HG02852 (cell line): ENCODE measurements around the gene SLC2A9.
"Not testable (repeated sequence)": the region's sequence is repeated elsewhere in the genome, so short reads cannot be mapped to it uniquely, and the experiment has no call there.

Experiments
- ATAC-seq: cut with Tn5 transposase; IDR thresholded peaks from one replicate; pipeline ENCODE4 v1.9.1; 2021; ENCODE audit warnings: mild to moderate bottlenecking, moderate library complexity; ENCODE audit not compliant: unreplicated experiment

SLC2A9 gene

DNA sequence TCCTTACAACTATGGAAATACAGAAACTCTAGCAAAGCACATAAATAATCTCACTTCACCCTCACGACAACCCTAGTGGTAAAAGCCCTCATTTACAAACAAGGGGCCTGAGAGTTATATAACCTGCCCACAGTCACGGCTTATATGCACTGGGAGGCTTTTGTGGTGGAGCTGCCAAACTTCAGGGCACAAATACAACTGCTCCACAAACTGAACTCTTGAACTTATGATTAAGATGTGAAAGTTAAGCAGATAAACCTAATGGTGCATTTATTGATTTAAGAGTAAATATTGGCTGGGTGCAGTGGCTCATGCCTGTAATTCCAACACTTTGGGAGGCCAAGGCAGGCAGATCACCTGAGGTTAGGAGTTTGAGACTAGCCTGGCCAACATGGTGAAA, 19.0 kb downstream of the SLC2A9 start:
- no peak for ATAC-seq

DNA sequence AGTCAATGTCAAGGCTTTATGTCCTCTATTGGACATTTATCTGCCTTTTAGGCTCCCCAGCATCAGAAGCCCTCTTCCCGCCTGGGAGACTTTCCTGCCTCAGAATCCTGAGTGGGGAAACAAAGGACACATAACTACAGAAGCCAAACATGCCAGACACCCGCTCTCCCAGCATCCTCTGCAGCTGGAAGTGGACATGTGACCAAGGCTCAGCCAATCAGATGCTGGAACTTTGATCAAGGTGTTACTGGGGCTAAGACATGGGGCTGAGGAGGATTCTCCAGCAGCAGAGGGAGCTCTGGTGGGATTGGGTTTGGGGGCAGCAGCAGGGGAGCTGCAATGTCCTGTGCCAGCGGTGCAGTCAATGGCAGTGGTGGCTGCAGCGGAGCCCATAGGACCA, 19.5 kb downstream of the SLC2A9 start:
- ATAC-seq, result no peak

DNA sequence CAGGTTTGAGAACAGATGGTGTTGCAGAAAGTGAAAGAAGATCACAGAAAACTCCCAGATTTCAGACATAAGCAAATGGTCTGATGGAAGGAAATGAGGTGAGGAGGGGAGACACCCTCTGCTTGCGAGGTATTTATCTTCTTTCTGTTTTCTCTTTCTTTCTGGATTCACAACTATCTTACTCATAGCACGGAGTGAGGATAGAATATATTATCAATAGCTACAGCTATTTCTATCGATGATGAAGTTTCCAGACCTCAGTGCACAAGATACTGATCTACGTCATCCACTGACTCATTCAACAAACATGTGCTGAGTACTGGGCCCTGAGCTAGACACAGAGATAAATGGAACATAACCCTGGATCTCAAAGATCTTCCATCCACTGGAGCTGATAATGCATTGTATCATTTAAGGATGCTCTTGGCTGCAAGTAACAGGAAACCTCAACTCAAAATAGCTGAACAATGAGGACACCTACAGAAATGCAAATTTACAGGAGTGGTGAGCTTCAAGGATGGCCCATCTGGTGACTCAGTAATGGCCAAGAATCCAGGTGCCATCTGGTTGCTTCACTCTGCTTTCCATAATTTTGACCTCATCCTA, 21.2 kb downstream of the SLC2A9 start:
- peak; percentile 56 for ATAC-seq

DNA sequence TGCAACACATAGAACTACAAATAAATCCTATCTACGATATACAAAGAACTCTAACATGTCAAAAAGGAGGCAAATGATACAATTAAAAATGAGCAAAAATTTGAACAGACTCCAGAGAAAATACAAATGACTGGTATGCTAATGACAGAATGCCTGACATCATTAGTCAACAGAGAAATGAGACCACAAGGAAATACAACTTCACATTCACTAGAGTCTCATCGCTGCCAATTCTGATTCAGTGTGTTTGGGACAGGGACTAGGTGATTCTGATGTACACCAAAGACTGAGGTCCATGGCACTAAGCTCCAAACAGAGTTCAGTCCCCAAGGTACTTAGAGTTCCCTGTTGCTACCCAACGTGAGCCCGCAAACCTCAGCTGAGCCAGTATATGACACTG, 23.4 kb downstream of the SLC2A9 start:
- no peak for ATAC-seq

DNA sequence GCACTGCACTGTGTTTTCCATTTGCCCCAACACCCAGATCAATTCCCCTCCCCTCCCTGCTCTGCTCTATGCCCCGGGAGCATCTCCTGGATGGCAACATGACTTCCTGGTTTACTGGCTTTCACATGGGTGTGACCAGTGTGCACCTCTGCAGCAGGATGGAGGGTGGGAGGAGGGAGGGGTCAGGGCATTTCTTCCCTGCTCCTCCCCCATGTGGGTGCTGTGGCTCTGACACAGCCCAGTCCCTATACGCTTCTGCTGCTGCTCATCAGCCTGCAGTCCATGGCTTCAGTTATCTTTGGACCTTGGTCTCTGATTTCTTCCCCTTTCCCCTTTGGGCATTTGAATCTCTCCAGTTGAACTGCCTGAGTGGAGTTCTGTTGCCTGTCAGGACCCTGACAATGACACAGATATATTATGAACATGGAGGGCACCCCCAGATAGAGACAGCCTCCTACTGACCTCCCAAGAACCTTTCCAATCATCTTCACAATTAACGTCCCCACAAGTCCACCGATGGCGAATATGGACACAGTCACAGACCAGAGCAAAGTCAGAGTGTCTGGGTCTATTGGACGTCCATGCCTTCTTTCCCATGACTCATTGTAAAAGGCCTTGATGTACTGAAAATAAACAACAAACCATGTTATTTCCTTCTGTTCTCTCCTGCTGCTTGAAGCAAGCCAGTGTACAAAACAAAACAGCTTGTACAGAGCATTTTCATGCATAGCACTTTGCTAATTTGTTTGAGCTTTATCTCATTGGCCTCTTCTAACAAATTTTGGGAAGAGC, 24.8 kb downstream of the SLC2A9 start:
- ATAC-seq, result no peak

DNA sequence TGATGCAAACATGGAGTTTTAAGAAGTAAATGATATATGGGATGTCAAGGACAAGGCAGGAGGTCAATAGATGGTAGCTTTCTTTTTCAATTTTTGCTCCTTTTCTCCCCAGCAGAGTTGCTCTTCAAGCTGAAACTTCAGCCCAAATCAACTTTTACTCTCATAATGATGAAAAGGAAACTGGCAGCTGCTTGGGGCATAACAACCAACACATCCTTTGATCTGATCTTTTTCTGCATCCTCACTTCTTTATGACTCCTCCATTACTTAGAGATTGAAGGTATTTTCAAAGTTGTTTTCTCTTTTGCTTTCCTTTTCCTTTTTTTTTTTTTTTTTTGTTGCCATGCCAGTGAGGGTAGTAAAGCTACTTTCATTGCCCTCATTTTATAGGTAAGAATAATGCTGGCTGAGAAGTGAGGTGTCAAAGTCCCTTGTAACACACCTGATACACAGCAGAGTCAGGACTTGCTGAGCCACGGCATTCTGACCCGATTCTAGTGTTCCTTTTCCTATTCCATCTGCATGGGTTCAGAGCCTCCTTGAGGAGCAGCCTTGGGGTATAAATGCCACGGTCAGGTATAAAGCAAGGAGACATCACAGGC, 26.9 kb downstream of the SLC2A9 start:
- no peak for ATAC-seq

DNA sequence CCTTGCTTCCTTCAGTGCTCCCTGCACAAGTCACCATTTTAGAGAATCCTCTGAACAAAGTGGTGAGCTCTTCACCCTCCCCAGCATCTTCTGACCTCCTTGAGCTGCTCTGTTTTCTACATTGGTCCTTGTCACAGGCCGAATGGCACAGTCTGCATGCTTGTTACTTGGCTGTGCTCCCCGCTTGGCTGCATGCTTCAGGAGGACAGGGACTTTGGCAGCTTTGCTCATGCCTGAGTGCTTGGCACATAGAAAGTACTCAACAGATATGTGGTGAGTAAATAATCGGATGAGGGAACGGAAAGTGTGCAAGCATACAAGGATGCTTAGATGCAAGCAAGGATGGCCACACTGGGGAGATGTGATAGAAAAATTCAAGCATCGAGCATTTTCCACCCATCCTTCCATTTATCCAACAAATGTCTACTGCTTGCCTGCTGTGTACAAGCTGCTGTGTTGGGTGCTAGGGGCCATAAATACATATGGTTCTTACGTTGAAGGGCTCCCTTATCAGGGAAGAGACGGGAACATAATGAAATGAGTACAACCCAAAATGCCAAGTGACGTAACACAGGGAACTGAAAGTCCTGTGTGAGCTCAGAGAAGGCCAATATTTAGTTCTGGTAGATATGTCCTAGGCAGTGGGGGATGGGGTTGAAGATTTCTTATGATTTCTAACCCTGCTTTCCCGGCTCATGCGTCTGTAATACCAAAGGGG, 31.2 kb downstream of the SLC2A9 start:
- ATAC-seq, result no peak

DNA sequence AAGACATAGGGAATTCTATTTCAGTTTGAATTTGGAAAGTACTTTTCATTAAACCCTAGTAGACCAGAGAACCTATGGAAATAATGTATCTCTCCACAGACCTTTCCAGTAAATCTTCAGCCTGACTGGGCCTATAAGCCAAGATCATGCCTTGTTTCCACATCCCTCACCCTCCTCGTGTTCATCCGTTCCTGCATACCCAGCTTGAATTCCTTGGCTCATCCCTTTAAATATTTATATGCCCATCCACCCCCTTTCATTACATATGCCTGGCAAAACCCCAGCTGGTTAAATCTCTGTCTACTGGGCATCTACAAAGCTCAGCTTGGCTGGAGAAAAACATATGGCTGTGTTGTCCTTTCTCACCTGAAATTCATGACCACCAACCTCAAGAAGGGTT, 32.4 kb downstream of the SLC2A9 start:
- ATAC-seq, result no peak

DNA sequence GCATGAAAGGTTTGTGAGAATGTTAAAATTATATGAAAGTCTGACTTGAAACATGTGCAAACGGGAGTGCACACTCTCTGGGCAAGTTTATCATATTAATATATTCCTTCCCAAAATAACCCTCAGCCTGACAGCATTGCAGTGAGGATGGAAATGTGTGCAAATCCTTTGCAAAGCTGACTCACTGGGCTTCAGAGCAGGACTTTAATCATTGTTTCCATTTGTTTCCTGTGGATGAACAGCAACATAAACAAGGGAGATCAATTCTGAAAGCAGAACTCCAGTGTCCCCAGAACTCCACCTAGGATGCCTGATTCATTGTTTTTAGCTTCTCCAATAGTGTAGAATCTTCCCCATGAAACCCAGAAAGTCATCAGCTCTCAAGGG, 32.9 kb downstream of the SLC2A9 start:
- peak; percentile 10 for ATAC-seq

DNA sequence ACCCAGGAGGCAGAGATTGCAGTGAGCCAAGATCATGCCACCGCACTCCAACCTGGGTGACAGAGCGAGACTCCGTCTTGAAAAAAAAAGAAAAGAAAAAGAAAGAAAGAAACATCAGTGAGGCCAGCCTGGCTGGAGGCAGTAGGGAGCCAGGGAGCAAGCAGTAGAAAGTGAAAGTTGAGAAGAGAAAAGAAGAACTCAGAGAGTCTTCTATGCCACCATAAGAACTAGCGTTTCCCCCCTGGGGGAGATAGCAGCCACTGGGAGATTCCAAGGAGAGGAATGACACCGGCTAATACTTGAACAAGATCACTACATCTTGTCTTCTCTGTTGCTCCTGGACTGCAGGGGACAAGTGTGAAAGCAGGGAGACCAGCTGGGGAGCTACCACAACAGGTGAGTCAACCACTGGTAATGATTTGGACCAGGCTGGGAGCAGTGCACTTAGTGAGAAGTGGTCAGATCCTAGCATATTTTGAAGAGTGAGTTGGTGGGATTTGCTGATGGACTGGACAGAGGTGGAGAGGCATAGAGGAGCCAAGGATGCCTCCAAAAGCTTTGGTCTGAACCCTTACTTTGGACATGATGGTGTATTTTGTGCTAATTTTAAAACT, 33.4 kb downstream of the SLC2A9 start:
- peak; percentile 66 for ATAC-seq

DNA sequence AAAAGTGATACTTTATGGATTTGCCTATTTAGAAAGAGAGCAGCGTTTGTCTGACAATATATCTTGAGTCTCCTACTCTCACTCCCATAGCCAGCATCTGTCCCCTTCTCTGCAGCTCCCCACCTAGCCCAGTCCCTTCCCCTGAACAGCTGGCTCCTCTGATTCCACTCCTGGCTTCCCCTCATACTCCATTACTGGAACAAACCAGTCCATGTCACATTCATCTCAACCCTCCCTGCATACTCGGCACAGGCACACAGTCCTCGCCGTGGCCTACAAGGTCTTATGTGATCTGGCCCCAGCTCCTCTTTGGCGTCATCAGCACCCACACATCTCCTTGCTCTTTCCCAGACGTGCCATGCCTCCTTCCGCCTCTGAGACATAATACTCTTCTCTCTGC, 36.7 kb downstream of the SLC2A9 start:
- ATAC-seq, result no peak

DNA sequence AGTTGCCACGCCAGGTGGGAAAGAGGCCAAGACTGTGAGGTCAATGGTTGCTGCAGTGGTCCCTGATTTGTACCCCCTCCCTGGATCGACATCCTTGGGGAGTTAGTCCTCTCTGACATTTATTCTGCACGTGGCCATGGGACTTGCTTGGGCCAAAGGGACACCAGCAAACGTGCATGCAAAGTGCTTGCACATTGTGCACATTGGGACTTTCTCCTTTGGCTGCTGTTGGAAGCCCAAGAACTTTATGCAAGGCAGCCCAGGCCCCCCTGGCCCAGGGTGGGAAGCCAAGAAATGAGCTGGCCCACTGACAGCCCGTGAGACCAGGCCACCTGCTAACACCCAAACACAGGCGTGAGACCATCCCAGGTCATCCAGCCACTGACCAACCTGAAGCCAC, 38.1 kb downstream of the SLC2A9 start:
- no peak for ATAC-seq

DNA sequence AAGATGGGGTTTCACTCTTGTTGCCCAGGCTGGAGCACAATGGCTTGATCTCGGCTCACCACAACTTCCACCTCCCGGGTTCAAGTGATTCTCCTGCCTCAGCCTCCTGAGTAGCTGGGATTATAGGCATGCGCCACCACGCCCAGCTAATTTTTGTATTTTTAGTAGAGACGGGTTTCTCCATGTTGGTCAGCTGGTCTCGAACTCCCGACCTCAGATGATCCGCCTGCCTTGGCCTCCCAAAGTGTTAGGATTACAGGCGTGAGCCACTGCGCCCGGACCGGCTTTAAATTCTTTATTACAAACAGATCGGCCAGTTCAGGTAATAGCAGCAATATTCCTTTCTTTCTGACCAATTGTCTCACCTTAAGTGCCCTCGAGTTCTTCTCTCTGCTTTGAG, 39.4 kb downstream of the SLC2A9 start:
- not testable (repeated sequence) for ATAC-seq

DNA sequence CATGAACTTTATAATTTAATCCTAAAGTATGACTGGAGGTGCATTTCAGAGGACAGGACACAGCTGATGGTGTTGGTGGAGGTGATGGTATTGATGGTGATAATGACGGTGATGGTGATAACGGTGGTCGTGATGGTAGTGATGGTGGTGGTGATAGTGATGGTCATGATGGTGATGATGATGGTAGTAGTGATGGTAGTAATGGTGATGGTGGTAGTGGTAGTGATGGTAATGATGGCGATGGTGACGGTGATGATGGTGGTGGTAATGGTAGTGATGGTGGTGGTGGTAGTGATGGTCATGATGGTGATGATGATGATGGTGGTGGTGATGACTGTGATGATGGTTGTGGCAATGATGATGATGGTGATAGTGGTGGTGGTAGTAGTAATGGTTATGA, 40.4 kb downstream of the SLC2A9 start:
- no peak for ATAC-seq

DNA sequence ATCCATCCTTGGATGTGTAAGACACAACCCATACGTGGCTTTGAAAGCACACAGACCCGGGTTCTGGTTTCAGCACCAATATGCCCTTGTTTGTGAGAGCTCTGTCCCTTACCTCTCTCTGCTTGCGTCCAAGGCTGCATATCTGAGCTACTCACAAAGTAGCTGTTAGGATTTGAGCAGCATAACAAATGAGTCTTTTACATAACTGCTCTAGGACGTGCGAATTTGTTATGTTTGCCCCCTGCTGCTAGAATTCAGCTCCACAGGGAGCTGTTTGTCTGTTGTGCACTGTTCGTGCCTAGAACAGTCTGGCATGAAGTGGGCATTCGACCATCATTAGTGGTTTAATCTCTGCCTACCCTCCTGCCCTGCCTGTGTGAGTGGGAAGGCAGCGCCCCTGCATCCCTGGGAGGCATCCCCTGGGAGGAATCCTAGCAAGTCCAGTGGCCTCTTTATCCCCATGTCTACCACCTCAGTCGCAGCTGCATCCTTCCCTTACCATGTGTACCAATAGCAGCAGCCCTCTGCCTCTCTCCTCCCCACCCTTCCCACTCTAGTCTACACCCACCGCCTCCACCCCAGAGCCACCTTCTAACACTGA, 42.1 kb downstream of the SLC2A9 start:
- no peak for ATAC-seq

DNA sequence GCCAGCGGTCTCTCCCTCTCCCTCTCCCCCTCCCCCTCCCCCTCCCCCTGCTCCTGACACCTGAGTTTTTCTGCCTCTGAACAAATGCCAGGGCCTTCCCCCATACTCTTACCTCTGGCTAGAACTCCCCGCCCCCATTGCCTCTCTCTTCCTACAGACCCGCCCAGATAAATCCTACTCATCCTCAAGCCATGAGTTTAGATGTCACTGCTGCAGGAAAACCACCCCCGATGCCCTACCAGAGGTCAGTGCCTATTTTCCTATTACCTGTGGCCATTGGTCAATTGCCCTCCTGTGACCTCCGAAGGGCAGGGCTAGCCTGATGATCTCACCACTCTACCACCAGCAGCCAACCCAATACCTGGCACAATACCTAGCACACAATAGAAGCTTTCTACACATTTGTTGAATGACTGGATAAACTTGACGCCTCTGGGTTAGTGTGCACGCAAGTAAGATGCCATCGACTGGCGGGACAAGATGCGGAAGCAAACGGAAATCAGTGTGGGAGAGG, 43.7 kb downstream of the SLC2A9 start:
- ATAC-seq, result no peak

DNA sequence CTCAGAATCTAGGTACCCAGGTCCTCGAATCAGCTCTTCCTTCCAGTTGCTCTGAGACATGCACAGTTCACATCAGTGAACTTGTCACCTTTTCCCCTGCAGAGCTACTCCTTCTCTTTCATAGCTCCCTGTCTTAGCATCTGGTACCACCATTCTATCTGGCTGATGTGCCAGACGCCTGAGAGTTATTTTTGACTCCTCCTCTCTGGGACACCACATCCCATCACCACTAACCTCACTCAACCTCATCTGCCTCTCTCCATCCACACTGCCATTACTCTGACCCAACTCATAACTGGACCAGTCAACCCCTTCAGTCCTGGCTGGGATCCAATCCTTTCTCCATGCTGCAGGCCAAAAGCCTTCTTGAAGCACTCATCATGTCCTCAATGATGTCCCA, 44.5 kb downstream of the SLC2A9 start:
- no peak for ATAC-seq

DNA sequence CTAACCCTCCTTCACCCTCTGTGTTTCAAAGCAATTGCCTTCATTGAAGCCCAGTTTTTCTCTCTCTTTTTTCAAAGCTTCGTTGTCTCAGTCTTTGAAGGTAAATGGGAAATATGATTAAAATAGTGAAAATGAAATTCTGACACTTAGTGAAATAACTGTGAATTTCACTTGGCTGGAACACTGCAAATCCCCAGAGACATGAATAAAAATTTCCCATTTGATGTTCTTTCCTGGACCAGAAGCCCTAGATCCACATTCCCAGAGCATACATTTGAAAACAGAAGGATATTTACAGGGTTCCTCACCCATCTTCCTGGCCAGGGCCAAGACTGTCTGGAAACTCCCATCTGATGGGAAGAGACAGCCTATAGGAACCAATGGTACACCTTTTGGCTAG, 45.0 kb downstream of the SLC2A9 start:
- no peak for ATAC-seq

DNA sequence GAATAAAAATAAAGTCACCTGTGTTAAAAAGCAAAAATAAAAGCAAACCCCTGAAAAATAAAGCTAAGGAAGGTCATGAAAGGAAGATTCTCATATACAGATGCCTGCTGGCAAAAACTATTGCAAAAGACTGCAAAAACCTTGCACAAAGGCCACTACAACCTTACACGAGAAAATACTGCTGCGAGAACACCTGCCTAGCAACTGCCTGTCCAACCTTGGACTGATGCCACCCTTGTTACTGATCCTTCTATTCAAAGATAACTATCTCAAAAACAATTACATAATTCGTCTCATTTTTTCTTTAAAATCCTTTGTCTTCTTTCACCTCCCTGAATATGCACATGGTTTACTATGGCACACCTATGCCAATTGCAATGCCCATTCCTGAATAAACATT, 49.6 kb downstream of the SLC2A9 start:
- no peak for ATAC-seq

DNA sequence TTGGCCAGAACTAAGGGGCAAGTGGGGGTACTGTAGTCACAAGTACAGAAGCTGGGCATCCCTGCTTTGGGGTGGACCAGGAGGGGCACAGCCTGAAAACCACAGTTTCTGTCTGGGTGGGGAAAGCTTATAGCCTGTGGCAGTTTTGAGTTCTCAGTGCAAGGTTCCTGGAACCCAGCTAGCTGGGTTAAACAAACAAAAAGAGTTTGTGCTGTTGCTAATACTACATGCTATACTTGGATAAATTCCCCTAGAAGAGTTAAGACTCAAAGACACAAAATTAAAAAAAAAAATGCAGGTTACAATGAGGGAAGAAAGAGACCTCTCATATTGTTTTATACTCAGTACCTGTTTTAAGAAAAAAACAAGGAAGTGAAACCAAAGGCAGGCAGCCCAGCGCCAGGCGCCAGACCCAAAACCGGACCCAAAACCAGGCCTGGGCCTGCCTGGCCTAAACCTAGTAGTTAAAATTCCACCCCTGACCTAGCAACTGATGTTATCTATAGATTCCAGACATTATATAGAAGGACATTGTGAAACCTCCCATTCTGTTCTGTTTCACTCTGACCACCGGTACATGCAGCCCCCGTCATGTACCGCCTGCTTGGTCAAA, 50.8 kb downstream of the SLC2A9 start:
- ATAC-seq, result peak; percentile 85
